Tibial nerve (tissue), 3 donors: ENCODE results near the gene LRPAP1.
"Not testable (repeated sequence)": the region's sequence is repeated elsewhere in the genome, so short reads cannot be mapped to it uniquely, and the experiment has no call there.

Experiments used
- POLR2A ChIP-seq, 2 donors: fragments of 450-650 bp; IDR thresholded peaks; one replicate each; pipeline ENCODE4 v1.6.1; 2017; ENCODE audit warnings: antibody characterized with exemption in 2 of 2, mild to moderate bottlenecking in 2 of 2, moderate library complexity in 2 of 2
- TF ChIP-seq, protein P1 (sequence below), 5 experiments: fragments of 200-600 bp in 3 of 5; fragments of 450-650 bp in 2 of 5; sonication (generic) in 3 of 5; IDR thresholded peaks; one replicate each; pipeline ENCODE4 v1.5.1; 2016 to 2019; ENCODE audit warnings: antibody characterized with exemption in 5 of 5, mild to moderate bottlenecking in 3 of 5, moderate library complexity in 2 of 5

DNA sequence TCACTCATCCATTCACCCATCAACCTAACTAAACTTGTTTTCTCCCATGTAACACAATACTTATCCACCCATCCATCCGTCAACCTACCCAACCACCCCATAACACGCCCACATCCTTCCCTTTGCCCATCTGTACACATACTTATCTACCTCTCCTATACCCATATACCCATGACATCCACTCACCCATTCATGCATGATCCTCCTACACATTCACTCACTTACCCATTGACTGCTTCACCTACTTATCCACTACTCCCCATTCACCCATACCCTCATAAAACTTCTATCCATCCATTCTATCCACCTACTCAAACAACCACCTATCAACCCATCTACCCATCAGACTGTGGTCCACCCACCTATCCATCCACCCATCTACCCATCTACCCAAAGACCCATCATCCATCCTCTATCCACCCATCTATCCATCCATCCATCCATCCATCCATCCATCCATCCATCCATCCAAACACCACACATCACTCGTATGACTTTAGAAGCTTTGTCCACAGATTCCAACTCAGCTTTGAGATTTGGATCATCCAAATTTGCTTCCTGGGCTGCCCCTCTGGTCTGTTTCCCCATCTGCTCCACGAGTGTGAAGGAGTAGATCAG, 46.4 kb upstream of the LRPAP1 start:
- TF ChIP-seq, protein P1, sequence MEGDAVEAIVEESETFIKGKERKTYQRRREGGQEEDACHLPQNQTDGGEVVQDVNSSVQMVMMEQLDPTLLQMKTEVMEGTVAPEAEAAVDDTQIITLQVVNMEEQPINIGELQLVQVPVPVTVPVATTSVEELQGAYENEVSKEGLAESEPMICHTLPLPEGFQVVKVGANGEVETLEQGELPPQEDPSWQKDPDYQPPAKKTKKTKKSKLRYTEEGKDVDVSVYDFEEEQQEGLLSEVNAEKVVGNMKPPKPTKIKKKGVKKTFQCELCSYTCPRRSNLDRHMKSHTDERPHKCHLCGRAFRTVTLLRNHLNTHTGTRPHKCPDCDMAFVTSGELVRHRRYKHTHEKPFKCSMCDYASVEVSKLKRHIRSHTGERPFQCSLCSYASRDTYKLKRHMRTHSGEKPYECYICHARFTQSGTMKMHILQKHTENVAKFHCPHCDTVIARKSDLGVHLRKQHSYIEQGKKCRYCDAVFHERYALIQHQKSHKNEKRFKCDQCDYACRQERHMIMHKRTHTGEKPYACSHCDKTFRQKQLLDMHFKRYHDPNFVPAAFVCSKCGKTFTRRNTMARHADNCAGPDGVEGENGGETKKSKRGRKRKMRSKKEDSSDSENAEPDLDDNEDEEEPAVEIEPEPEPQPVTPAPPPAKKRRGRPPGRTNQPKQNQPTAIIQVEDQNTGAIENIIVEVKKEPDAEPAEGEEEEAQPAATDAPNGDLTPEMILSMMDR (IDR thresholded peaks at IDR 0.05) = not testable (repeated sequence)
- TF ChIP-seq POLR2A (IDR thresholded peaks at IDR 0.05) = not testable (repeated sequence)
